Skeletal muscle tissue (tissue), 1 donor: ENCODE data around the gene ZC3H8. TPM values are rescaled to one million over a fixed set of nuclear protein-coding genes. Genes with fewer than 3 reads are reported as not detected.

ENCODE experiments used
- total RNA-seq: library from RNA; depleted of rRNA; stranded (reverse); fragments of >200 nt; gene quantifications from one replicate; pipeline ENCODE4 v1.2.3, GENCODE V29; 2014

ZC3H8 gene
- total RNA-seq, 1 donor from 2014 or later: 10.4 TPM

Other genes with a start within 250 kb of the ZC3H8 start
- 30.3 TPM for gene TMEM87B, start 199.8 kb downstream of the ZC3H8 start, total RNA-seq
- gene FBLN7, start 116.7 kb downstream of the ZC3H8 start, total RNA-seq: 9.9 TPM
- 4.7 TPM for gene ZC3H6, start 20.6 kb upstream of the ZC3H8 start, total RNA-seq
- gene RGPD8, start 178.6 kb upstream of the ZC3H8 start, total RNA-seq: 18.3 TPM
- 15.1 TPM for gene TTL, start 227.1 kb upstream of the ZC3H8 start, total RNA-seq